Measurements from ENCODE around the gene CAAP1. TPM values are rescaled to one million over a fixed set of nuclear protein-coding genes. Genes with fewer than 3 reads are reported as not detected.

The CAAP1 gene
- total RNA-seq, 2 donors from 2014 or later, result 25.1 to 41.6 TPM

DNA sequence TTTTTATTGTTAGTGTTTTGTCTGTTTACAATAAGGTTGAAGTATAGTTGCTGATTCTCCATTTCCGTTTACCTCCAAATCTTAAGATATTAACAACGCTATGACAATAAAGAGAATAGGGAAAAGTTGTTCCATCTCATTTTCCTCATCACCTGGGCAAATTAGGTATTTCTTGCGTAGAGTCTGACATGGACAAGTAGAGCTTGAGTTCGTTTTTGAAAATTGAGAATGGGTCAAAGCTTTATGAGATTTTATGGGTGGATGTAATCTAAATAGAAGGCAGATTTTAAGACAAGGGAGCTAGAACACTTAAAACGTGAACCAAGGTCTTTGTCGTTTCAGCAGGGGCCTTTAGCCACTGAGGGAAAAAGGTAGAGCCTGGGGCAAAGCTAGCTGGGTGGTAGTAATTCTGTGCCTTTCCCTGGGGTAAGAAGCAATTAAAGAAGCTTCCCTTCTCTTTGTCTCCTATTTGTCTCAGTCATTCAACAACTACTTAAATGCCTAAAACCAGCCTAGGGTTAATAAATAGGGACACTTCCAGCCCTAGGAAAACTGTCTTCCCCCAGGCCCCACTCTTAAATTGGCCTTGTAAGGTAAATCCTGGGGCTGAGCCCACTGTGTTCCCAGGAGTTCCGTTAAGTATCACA is 551 bp upstream of the CAAP1 start:
- H3K36me3 Mint-ChIP-seq (ENCODE audit: low read depth), result peaks cover 7% of the 10 kb centered on the region

GRCh38 chr9:26891726-26892125 is 876 bp downstream of the CAAP1 start:
- H3K9ac ChIP-seq (ENCODE audit: extremely low read depth, low read length, poor library complexity, severe bottlenecking), result peak overlapping the region; percentile 93
- 0 to 2% methylated on average over 6 to 14 of the region's 14 CpGs for WGBS, 2 experiments (ENCODE audit: insufficient coverage in 1 of 2, insufficient read length in 1 of 2)
- TF ChIP-seq, protein P1, sequence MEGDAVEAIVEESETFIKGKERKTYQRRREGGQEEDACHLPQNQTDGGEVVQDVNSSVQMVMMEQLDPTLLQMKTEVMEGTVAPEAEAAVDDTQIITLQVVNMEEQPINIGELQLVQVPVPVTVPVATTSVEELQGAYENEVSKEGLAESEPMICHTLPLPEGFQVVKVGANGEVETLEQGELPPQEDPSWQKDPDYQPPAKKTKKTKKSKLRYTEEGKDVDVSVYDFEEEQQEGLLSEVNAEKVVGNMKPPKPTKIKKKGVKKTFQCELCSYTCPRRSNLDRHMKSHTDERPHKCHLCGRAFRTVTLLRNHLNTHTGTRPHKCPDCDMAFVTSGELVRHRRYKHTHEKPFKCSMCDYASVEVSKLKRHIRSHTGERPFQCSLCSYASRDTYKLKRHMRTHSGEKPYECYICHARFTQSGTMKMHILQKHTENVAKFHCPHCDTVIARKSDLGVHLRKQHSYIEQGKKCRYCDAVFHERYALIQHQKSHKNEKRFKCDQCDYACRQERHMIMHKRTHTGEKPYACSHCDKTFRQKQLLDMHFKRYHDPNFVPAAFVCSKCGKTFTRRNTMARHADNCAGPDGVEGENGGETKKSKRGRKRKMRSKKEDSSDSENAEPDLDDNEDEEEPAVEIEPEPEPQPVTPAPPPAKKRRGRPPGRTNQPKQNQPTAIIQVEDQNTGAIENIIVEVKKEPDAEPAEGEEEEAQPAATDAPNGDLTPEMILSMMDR (conservative IDR thresholded peaks at IDR 0.05), result no peak

More for the DNA sequence above, 551 bp upstream of the CAAP1 start:
- Mint-ChIP-seq H3K27ac (peak overlapping the region; percentile 100), H3K27me3 (ENCODE audit: insufficient read depth) (no peaks in the 10 kb centered on the region), H3K4me1 (peaks cover 8% of the 10 kb centered on the region), H3K4me3 (peak overlapping the region; percentile 100), H3K9me3 (peaks cover 4% of the 10 kb centered on the region)
- H3K4me1 ChIP-seq (ENCODE audit: control insufficient read depth, insufficient read depth, low read length), result no peaks in the 10 kb centered on the region
- TF ChIP-seq, protein P1 (conservative IDR thresholded peaks at IDR 0.05), result no peak
- no peaks in the 10 kb centered on the region for H3K9me3 ChIP-seq (ENCODE audit: control insufficient read depth, low read length)
- H3K4me3 ChIP-seq (ENCODE audit: low read length), result peak overlapping the region; percentile 97
- H3K36me3 ChIP-seq (ENCODE audit: control insufficient read depth, insufficient read depth, low read length), result no peaks in the 10 kb centered on the region
- H3K27me3 ChIP-seq (ENCODE audit: control insufficient read depth, insufficient read depth, low read length, poor library complexity, severe bottlenecking), result no peaks in the 10 kb centered on the region
- H3K9ac ChIP-seq (ENCODE audit: extremely low read depth, low read length, poor library complexity, severe bottlenecking), result peak overlapping the region; percentile 93
- WGBS, 2 experiments (ENCODE audit: insufficient coverage in 1 of 2, insufficient read length in 1 of 2), result 25 to 77% methylated on average over 2 to 7 of the region's 7 CpGs
- peak overlapping the region; percentile 99 for H3K27ac ChIP-seq (ENCODE audit: low read depth, low read length)
- no peak for DNase-seq

DNA sequence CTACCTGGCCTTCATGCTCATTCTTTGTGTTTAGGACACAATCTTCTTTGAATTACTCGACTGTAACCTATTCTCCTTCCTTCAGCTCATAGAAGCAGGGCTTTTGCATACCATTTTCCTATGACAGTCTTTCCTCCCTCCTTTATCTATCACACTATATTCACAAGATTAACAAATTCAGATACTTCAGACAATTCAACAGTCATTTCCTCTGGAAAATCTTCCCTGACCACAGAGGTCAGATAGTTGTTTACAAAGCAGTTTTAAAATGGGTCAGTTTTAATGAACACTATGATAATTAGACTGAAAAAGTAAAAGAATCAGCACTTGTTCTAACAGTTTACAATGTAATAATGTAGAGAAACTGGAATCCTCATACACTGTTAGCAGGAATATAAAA is 4.3 kb downstream of the CAAP1 start:
- no peak overlapping the region for H3K27ac ChIP-seq (ENCODE audit: low read depth, low read length)
- H3K9me3 Mint-ChIP-seq, result peaks cover 14% of the 10 kb centered on the region
- H3K27me3 Mint-ChIP-seq (ENCODE audit: insufficient read depth), result no peaks in the 10 kb centered on the region
- peaks cover 40% of the 10 kb centered on the region for H3K36me3 ChIP-seq (ENCODE audit: control insufficient read depth, insufficient read depth, low read length)
- H3K9ac ChIP-seq (ENCODE audit: extremely low read depth, low read length, poor library complexity, severe bottlenecking), result no peak overlapping the region
- no peaks in the 10 kb centered on the region for H3K27me3 ChIP-seq (ENCODE audit: control insufficient read depth, insufficient read depth, low read length, poor library complexity, severe bottlenecking)
- TF ChIP-seq, protein P1 (conservative IDR thresholded peaks at IDR 0.05), result no peak
- peaks cover 8% of the 10 kb centered on the region for H3K4me1 Mint-ChIP-seq
- H3K4me3 ChIP-seq (ENCODE audit: low read length), result no peak overlapping the region
- no peak for DNase-seq
- H3K36me3 Mint-ChIP-seq (ENCODE audit: low read depth), result peaks cover 40% of the 10 kb centered on the region
- H3K4me1 ChIP-seq (ENCODE audit: control insufficient read depth, insufficient read depth, low read length), result no peaks in the 10 kb centered on the region
- H3K27ac Mint-ChIP-seq, result no peak overlapping the region
- 92 to 93% methylated on average over 1 of the region's 1 CpG for WGBS, 2 experiments (ENCODE audit: insufficient coverage in 1 of 2, insufficient read length in 1 of 2)
- H3K9me3 ChIP-seq (ENCODE audit: control insufficient read depth, low read length), result peaks cover 18% of the 10 kb centered on the region
- no peak overlapping the region for H3K4me3 Mint-ChIP-seq

More at GRCh38 chr9:26891726-26892125, 876 bp downstream of the CAAP1 start:
- Histone ChIP-seq H3K36me3 (ENCODE audit: control insufficient read depth, insufficient read depth, low read length) (peaks cover 8% of the 10 kb centered on the region), H3K9me3 (ENCODE audit: control insufficient read depth, low read length) (no peaks in the 10 kb centered on the region), H3K27me3 (ENCODE audit: control insufficient read depth, insufficient read depth, low read length, poor library complexity, severe bottlenecking) (no peaks in the 10 kb centered on the region), H3K4me1 (ENCODE audit: control insufficient read depth, insufficient read depth, low read length) (no peaks in the 10 kb centered on the region), H3K27ac (ENCODE audit: low read depth, low read length) (peak overlapping the region; percentile 99), H3K4me3 (ENCODE audit: low read length) (peak overlapping the region; percentile 97)
- no peak for DNase-seq
- H3K36me3 Mint-ChIP-seq (ENCODE audit: low read depth), result peaks cover 12% of the 10 kb centered on the region
- peaks cover 8% of the 10 kb centered on the region for H3K4me1 Mint-ChIP-seq
- H3K27ac Mint-ChIP-seq, result peak overlapping the region; percentile 100
- H3K9me3 Mint-ChIP-seq, result peaks cover 4% of the 10 kb centered on the region
- H3K4me3 Mint-ChIP-seq, result peak overlapping the region; percentile 100
- H3K27me3 Mint-ChIP-seq (ENCODE audit: insufficient read depth), result no peaks in the 10 kb centered on the region
